RWPE1 (cell line): ENCODE measurements around the gene COX14.
"Not testable (repeated sequence)": the region's sequence is repeated elsewhere in the genome, so short reads cannot be mapped to it uniquely, and the experiment has no call there.

ENCODE experiments used
- CTCF ChIA-PET: fragments of 350-600 bp; sonication (Branson Sonifier 250); formaldehyde crosslinking; extraction: SDS; loops from one replicate; lab custom pipeline; 2021; lab: Yijun Ruan, JAX
- POLR2A ChIA-PET: fragments of 400-600 bp; formaldehyde crosslinking; extraction: SDS; loops from one replicate; lab custom pipeline; 2020; ENCODE audit warnings: antibody characterized with exemption; ENCODE audit not compliant: low non-redundant PET; lab: Yijun Ruan, JAX
- DNase-seq: peaks from one replicate; pipeline ENCODE4 v3.0.0; 2012; ENCODE audit warnings: low spot score
- H3K27ac ChIP-seq: fragments of 450-650 bp; 2 replicates; pipeline ENCODE4 v1.5.1; 2017
- TF ChIP-seq, protein P1 (sequence below): fragments of 450-650 bp; conservative IDR thresholded peaks from 2 replicates; pipeline ENCODE4 v1.5.1; 2017; ENCODE audit warnings: low read depth, mild to moderate bottlenecking

The COX14 gene

DNA sequence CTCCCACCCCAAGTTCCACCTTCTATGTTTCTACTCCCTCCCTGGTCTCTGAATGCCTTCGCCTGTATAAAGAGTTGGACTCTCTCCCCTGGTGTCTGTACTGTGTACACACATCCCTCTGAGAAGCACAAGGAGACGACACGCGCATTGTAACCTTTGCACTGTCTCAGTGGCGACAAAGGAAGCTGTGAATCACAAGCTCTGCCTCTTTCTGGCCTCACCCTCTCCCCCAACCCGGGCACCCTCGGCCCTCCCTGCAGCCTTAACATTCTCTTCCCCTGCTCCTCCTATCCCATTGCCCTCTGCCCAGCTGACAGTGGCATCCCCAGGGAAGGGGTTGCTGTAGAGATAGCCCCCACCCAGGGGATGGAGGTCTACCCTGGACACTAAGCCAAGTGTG, 29.4 kb upstream of the COX14 start:
- ChIA-PET CTCF (interaction anchor here (4.0 kb wide), 1 partner anchor 12 kb away, joined by 24 read pairs; no protein-coding TSS in a partner anchor), POLR2A (no interaction called here)
- peak overlapping the region; percentile 44 for H3K27ac ChIP-seq
- TF ChIP-seq, protein P1, sequence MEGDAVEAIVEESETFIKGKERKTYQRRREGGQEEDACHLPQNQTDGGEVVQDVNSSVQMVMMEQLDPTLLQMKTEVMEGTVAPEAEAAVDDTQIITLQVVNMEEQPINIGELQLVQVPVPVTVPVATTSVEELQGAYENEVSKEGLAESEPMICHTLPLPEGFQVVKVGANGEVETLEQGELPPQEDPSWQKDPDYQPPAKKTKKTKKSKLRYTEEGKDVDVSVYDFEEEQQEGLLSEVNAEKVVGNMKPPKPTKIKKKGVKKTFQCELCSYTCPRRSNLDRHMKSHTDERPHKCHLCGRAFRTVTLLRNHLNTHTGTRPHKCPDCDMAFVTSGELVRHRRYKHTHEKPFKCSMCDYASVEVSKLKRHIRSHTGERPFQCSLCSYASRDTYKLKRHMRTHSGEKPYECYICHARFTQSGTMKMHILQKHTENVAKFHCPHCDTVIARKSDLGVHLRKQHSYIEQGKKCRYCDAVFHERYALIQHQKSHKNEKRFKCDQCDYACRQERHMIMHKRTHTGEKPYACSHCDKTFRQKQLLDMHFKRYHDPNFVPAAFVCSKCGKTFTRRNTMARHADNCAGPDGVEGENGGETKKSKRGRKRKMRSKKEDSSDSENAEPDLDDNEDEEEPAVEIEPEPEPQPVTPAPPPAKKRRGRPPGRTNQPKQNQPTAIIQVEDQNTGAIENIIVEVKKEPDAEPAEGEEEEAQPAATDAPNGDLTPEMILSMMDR = no peak
- no peak for DNase-seq

DNA sequence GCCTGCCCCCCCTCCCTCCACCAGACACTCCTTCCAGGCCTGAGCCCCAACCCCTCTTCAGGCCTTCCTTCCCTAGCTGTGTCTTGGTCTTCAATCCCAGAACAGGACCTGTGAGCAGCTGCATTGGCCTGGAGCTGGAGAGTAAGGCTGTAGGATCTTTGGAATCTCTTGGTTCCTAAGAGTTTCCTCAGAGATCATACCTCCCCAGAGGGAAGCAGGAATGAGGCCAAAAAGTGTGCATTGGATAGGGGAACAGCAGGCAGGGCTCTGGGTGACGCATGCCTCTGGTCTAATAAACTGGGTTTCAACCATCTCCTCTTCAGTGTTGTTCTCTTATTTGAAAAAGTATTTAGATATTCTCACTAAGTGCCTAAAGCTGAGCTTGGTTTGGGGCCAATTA, 28.7 kb upstream of the COX14 start:
- no peak for DNase-seq
- TF ChIP-seq, protein P1 = no peak
- peak overlapping the region; percentile 44 for H3K27ac ChIP-seq
- CTCF ChIA-PET = interaction anchor here (0.5 to 4.0 kb wide), 3 partner anchors 9 to 29 kb away, joined by 3 to 24 read pairs (median 4); no protein-coding TSS in a partner anchor
- POLR2A ChIA-PET = no interaction called here

DNA sequence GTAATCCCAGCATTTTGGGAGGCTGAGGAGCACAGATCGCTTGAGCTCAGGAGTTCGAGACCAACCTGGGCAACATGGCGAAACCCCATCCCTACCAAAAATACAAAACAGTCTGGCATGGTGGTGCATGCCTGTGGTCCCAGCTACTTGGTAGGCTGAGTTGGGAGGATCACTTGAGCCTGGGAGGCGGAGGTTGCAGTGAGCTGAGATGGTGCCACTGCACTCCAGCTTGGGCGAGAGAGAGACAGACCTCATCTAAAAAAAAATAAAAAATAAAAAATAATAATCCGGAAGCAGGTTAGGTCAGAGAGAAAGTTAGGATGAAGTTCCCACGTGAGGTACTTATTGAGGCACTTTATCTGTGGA, 27.6 kb upstream of the COX14 start:
- ChIA-PET POLR2A (interaction anchor here (0.6 to 1.0 kb wide), 4 partner anchors 27 to 137 kb away, joined by 3 to 5 read pairs (median 3); partner anchors contain the start of genes CERS5 and COX14), CTCF (interaction anchor here (0.6 to 4.0 kb wide), 11 partner anchors 8 to 557 kb away, joined by 3 to 24 read pairs (median 4); partner anchors contain the start of genes COX14 and PRPF40B)
- H3K27ac ChIP-seq = peak overlapping the region; percentile 97
- DNase-seq = not testable (repeated sequence)

DNA sequence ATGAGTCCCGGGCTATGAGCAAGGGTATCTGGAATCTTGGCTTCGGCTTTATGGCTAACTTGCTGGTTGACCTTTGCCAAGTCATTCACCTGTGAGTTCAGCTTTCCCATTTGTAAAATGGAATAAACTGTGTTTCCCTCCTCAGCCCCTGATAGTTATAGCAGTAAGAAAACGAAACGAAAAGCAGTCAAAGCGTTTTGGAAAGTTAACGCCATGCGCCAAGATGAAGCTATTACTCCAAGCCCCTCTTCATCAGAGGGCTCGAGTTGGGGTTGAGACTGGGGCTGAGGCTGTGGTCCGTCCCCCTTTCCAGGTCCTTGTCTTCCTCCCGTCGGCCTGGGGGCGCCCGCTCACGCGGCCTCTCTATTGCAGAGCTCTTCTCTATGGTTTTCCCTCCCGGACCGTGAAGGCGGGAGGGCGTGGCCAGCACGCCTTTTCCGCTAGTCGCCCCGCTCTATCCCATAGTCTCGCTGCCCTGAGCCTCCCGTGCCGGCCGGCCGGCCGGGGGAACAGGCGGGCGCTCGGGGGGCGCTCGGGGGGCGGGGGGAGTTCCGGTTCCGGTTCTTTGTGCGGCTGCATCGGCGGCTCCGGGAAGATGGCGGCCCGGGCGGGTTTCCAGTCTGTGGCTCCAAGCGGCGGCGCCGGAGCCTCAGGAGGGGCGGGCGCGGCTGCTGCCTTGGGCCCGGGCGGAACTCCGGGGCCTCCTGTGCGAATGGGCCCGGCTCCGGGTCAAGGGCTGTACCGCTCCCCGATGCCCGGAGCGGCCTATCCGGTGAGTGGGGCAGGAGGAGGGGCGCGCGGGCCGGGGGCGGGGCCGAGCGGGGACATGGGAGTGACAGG, 27.0 kb upstream of the COX14 start, which contains the start of gene SMARCD1:
Gene SMARCD1 (plus strand): TSS at position 568 of the 840 bp plus-strand sequence. CDS start 28 bp downstream, at position 596.
- peak within 1 kb of the TSS; percentile 97 for H3K27ac ChIP-seq
- TF ChIP-seq, protein P1 = peak; percentile 82
- ChIA-PET POLR2A (interaction anchor here (0.6 to 1.0 kb wide), 7 partner anchors 12 to 310 kb away, joined by 3 to 5 read pairs (median 3); partner anchors contain the start of genes CERS5 and COX14), CTCF (interaction anchor here (0.6 to 4.0 kb wide), 14 partner anchors 9 to 1746 kb away, joined by 3 to 24 read pairs (median 4); partner anchors contain the start of genes COX14 and PRPF40B)
- DNase-seq = peak; percentile 89

DNA sequence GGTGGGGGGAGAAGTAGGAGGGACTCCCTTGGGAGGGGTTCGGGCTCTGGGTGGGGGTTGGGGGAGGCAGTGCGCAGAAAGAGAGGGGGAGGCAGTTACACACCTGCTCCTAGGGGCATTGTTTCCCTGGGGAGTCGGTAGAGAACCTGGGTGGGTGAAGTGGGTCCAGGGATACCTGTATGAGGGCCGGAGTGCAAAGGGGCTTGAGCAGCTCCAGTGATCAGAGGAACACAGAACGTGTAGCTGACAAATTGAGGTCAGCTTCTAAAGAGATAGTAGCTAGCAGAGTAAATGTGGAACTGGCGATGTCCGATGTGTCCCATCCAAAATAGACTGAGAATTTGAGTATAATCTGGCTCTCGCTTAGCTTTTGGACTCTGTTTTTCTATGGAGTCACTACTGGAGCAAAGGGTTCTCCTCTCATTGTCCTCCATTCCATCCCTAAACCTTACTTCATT, 26.4 kb upstream of the COX14 start:
- POLR2A ChIA-PET = interaction anchor here (0.6 to 1.0 kb wide), 4 partner anchors 26 to 309 kb away, joined by 3 to 5 read pairs (median 3); partner anchors contain the start of gene COX14
- TF ChIP-seq, protein P1 = no peak
- CTCF ChIA-PET = interaction anchor here (0.6 to 1.1 kb wide), 8 partner anchors 9 to 1745 kb away, joined by 3 to 7 read pairs (median 3); partner anchors contain the start of gene COX14
- peak overlapping the region; percentile 97 for H3K27ac ChIP-seq
- DNase-seq = no peak

DNA sequence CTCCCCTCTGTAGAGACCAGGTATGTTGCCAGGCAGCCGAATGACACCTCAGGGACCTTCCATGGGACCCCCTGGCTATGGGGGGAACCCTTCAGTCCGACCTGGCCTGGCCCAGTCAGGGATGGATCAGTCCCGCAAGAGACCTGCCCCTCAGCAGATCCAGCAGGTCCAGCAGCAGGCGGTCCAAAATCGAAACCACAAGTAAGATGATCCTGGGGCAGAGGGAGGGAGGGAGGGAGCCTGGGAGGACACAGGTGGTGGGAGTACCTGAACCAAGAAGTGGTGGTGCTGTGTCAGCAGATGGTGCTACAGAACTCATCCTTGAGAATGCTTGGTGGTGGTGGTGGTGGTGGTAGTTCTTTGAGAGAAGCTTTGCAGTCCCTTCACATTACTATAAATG, 25.9 kb upstream of the COX14 start:
- no peak for DNase-seq
- CTCF ChIA-PET = interaction anchor here (0.6 to 0.7 kb wide), 2 partner anchors 16 to 169 kb away, joined by 3 read pairs; no protein-coding TSS in a partner anchor
- POLR2A ChIA-PET = interaction anchor here (0.9 kb wide), 1 partner anchor 309 kb away, joined by 3 read pairs; no protein-coding TSS in a partner anchor
- TF ChIP-seq, protein P1 = no peak
- peak overlapping the region; percentile 97 for H3K27ac ChIP-seq
